BE2C (cell line): ENCODE data around the gene SLPI.

Experiments used
- DNase-seq: peaks from one replicate; pipeline ENCODE4 v3.0.0-alpha.2; 2020
- H3K27me3 ChIP-seq: fragments of 250-450 bp; sonication (Bioruptor Pico); 2 replicates; pipeline ENCODE4 v1.5.1; 2020; ENCODE audit warnings: mild to moderate bottlenecking
- H3K36me3 ChIP-seq: fragments of 250-450 bp; sonication (Bioruptor Pico); 2 replicates; pipeline ENCODE4 v1.5.1; 2020; ENCODE audit warnings: mild to moderate bottlenecking
- H3K4me1 ChIP-seq: fragments of 250-450 bp; sonication (Bioruptor Pico); 2 replicates; pipeline ENCODE4 v1.5.1; 2020
- H3K4me3 ChIP-seq: 2 replicates; pipeline ENCODE4 v1.5.1; 2011; ENCODE audit warnings: low read depth, low read length
- H3K9me3 ChIP-seq: fragments of 250-450 bp; sonication (Bioruptor Pico); 2 replicates; pipeline ENCODE4 v1.5.1; 2020
- TF ChIP-seq, protein P1 (sequence below): IDR thresholded peaks from 2 replicates; pipeline ENCODE4 v1.5.1; 2012; ENCODE audit warnings: mild to moderate bottlenecking, low read depth, low read length

SLPI gene

DNA sequence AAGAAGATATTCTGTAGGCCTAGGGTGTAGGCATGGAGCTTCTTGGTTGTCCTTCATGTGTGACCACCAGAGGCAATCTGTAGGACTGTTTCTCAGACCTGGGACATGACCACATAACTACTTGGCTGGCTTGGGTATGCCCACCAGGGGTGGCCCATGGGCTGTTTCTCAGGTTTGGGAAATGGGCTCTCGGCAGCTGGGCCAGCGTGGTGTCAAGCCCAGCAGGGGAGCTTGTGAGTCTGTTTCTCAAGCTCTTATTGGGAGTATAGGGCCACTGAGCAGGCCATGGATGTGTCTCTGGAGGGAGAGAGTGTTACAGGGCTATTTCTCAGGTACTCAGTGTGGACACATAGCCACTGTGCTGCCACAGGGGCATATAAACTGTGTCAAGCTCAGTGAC is 35.7 kb downstream of the SLPI start:
- peaks cover 30% of the 10 kb centered on the region for H3K27me3 ChIP-seq
- TF ChIP-seq, protein P1, sequence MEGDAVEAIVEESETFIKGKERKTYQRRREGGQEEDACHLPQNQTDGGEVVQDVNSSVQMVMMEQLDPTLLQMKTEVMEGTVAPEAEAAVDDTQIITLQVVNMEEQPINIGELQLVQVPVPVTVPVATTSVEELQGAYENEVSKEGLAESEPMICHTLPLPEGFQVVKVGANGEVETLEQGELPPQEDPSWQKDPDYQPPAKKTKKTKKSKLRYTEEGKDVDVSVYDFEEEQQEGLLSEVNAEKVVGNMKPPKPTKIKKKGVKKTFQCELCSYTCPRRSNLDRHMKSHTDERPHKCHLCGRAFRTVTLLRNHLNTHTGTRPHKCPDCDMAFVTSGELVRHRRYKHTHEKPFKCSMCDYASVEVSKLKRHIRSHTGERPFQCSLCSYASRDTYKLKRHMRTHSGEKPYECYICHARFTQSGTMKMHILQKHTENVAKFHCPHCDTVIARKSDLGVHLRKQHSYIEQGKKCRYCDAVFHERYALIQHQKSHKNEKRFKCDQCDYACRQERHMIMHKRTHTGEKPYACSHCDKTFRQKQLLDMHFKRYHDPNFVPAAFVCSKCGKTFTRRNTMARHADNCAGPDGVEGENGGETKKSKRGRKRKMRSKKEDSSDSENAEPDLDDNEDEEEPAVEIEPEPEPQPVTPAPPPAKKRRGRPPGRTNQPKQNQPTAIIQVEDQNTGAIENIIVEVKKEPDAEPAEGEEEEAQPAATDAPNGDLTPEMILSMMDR, result no peak
- no peak overlapping the region for H3K4me3 ChIP-seq
- no peaks in the 10 kb centered on the region for H3K9me3 ChIP-seq
- H3K36me3 ChIP-seq, result no peaks in the 10 kb centered on the region; the same call in 1 of the 2 replicates
- DNase-seq, result no peak
- H3K4me1 ChIP-seq, result peaks cover 5% of the 10 kb centered on the region; the same call in 1 of the 2 replicates

DNA sequence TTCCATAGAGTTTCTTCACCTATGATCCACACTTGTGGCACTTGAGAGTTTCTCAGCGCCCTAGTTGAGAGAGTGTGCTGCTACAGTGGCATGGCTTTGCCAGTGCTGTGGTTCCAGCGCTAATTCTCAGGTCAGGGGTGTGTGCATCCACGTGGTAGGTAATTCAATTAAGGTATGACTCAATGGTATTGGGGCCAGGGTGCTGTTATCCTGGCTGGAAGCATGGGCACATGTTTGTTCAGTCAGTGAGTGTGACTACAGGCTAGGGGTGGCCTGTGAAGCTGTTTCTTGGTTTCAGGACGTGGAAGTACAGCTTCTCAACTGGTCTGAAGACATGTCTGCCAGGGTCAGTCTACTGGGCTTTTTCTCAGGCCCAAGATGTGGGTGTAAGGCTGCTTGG is 36.2 kb downstream of the SLPI start:
- Histone ChIP-seq H3K4me1 (peaks cover 5% of the 10 kb centered on the region; the same call in 1 of the 2 replicates), H3K9me3 (no peaks in the 10 kb centered on the region), H3K4me3 (no peak overlapping the region), H3K36me3 (no peaks in the 10 kb centered on the region; the same call in 1 of the 2 replicates), H3K27me3 (peaks cover 30% of the 10 kb centered on the region)
- TF ChIP-seq, protein P1, result no peak
- DNase-seq, result peak; percentile 27

DNA sequence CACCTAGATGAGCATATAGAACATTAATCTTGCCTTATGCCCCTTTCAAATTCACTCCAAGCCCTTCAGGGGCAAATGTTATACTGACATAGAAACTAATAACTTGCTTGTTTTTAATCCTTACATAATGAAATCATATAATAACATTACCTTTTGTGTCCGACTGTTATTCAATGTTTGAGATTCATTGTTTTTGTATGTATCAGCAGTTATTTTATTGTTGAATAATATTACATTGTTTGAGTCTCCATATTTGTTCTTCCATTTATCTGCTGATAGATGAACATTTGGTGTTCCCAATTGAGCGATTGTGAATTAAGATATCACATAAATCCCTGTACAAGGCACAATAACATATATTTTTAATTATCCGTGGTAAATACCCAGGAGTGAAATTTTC is 41.5 kb downstream of the SLPI start:
- TF ChIP-seq, protein P1, result no peak
- H3K27me3 ChIP-seq, result peaks cover 4% of the 10 kb centered on the region; the same call in 1 of the 2 replicates
- H3K36me3 ChIP-seq, result no peaks in the 10 kb centered on the region
- DNase-seq, result no peak
- H3K4me1 ChIP-seq, result no peaks in the 10 kb centered on the region
- H3K9me3 ChIP-seq, result no peaks in the 10 kb centered on the region
- H3K4me3 ChIP-seq, result no peak overlapping the region

DNA sequence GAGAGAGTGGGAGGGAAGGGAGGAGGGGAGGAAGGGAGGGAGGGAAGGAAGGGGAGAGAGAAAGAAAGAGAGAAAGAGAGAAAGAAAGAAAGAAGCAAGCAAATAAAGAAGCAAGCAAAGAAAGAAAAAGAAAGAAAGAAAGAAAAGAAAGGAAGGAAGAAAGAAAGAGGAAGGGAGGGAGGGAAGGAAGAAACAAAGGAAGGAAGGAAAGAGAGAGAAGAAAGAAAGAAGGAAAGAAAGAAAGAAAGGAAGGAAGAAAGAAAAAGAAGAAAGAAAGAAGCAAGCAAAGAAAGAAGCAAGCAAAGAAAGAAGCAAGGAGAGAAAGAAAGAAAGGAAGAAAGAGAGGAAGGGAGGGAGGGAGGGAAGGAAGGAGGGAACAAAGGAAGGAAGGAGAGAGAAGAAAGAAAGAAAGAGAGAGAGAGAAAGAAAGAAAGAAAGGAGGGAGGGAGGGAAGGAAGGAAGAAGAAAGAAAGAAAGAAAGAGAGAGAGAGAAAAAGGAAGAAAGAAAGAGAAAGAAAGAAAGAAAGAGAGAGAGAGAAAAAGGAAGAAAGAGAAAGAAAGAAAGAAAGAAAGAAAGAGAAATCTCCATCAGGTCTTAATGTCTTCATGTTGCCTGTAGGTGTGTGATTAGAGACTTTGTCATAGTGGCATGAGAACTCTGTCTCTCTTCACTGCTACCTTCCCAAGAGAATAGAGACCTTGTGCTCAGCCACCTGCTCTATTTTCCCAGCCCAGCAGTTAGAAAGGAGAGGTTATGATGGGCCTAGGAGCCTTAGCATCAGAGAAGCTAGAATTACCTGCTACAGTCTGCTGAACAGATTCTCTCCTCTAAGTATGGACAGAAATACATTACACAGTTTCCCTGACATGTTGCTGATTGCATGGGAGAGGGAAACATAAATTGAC is 42.5 kb downstream of the SLPI start:
- H3K27me3 ChIP-seq, result peaks cover 8% of the 10 kb centered on the region; the same call in 1 of the 2 replicates
- no peaks in the 10 kb centered on the region for H3K4me1 ChIP-seq
- H3K36me3 ChIP-seq, result no peaks in the 10 kb centered on the region
- DNase-seq, result no peak
- no peak overlapping the region for H3K4me3 ChIP-seq
- no peaks in the 10 kb centered on the region for H3K9me3 ChIP-seq
- TF ChIP-seq, protein P1, result no peak

DNA sequence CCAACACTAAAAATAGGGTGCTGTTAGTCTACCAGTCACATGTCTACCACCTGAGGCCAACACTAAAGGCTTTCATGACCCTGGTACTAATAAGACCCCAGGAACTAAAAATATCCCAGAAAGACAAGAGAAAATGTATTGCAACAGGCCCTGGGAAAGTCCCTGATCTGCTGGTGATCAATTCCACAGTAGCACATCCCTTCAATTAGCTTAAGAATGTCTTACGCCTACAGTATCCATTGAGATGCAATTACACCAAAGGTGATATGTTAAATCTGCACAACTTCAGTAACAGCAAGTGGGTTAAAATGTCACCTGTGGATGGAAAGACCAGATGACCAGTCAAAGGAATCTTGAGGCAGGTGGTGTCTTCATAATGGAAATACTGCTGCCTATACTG is 44.4 kb downstream of the SLPI start:
- TF ChIP-seq, protein P1, result no peak
- no peak overlapping the region for H3K4me3 ChIP-seq
- H3K27me3 ChIP-seq, result peaks cover 17% of the 10 kb centered on the region; the same call in 1 of the 2 replicates
- no peak for DNase-seq
- no peaks in the 10 kb centered on the region for H3K9me3 ChIP-seq
- no peaks in the 10 kb centered on the region for H3K4me1 ChIP-seq
- no peaks in the 10 kb centered on the region for H3K36me3 ChIP-seq

DNA sequence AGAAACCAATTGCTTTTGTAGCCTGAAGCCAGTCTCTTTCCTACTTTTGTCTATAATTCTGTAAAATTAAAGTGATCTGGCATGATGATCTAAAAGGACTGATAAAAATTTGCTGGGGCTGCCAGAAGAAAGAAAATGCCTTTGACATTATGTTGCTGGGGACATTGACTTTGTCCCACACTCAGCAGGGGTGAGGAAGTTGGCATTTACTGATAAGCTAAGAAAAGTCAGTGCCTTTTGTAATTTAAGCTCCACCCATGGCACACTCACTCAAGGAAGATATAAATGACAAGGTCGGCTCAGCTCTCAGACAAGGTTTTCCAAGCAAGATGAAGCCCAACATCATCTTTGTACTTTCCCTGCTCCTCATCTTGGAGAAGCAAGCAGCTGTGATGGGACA is 47.6 kb downstream of the SLPI start, which contains the start of gene SEMG1:
Gene SEMG1, plus strand, starts transcription at position 309 of the 400 bp plus-strand sequence. Its CDS starts 21 bp downstream, at position 330.
- DNase-seq, result no peak
- H3K36me3 ChIP-seq, result no peaks in the 10 kb centered on the region
- H3K4me3 ChIP-seq, result no peak within 1 kb of the TSS
- no peaks in the 10 kb centered on the region for H3K9me3 ChIP-seq
- TF ChIP-seq, protein P1, result no peak
- H3K27me3 ChIP-seq, result 0 out of 2 replicates have a peak, but pooled peaks cover 13% of the 10 kb centered on the region
- no peaks in the 10 kb centered on the region for H3K4me1 ChIP-seq
